HCT116 (cell line): ENCODE measurements around the gene NPHP3. TPM values are rescaled to one million over a fixed set of nuclear protein-coding genes. Genes with fewer than 3 reads are reported as not detected.

Source experiments
- ATAC-seq: fragments of 200-7000 bp; cut with Tn5 transposase; 2 replicates; pipeline ENCODE4 v1.9.1; 2020; ENCODE audit warnings: mild to moderate bottlenecking, moderate library complexity
- BruUV-seq: library from RNA; stranded (reverse); fragments of 400-500 nt; replicated peaks from 2 replicates; lab custom pipeline; 2021; lab: Mats Ljungman, UMichigan
- CTCF ChIA-PET: fragments of 300-600 bp; sonication (Branson Sonifier 250); formaldehyde crosslinking; loops from one replicate; lab custom pipeline; 2021; ENCODE audit warnings: antibody characterized with exemption; lab: Charles Lee
- POLR2A ChIA-PET: fragments of 300-600, 350-600 bp; sonication (Branson Sonifier 250); formaldehyde crosslinking; loops from one replicate; lab custom pipeline; 2021; ENCODE audit warnings: antibody characterized with exemption; lab: Charles Lee
- RAD21 ChIA-PET, 2 experiments: fragments of 300-600 bp; sonication (Branson Sonifier 250); formaldehyde crosslinking; loops; one replicate each; lab custom pipeline; 2023; ENCODE audit warnings: low total read pairs in 2 of 2; ENCODE audit not compliant: uncharacterized antibody in 2 of 2, unreplicated experiment in 2 of 2, low non-redundant PET in 1 of 2; lab: Charles Lee
- DNase-seq: peaks from one replicate; pipeline ENCODE4 v3.0.0-alpha.2; 2010; ENCODE audit warnings: low read depth, low spot score
- H2AFZ ChIP-seq: fragments of 200-600 bp; shearing (Covaris generic), sonication (generic); 2 replicates; pipeline ENCODE4 v1.6.1; 2017; ENCODE audit warnings: low read depth, mixed run types, mixed read lengths, antibody characterized with exemption, low read length; ENCODE audit not compliant: poor library complexity, severe bottlenecking
- H3K27ac ChIP-seq: 2 replicates; pipeline ENCODE4 v1.5.1; 2012; ENCODE audit warnings: low read depth, low read length
- H3K27me3 ChIP-seq: fragments of 200-600 bp; sonication (generic); 2 replicates; pipeline ENCODE4 v1.6.1; 2016; ENCODE audit warnings: mixed run types, low read length, mixed read lengths; ENCODE audit not compliant: insufficient read depth
- H3K36me3 ChIP-seq, 2 experiments: fragments of 200-500 bp in 1 of 2; fragments of 200-600 bp in 1 of 2; sonication (Bioruptor generic) in 1 of 2; sonication (generic) in 1 of 2; 2 replicates each; pipeline versions ENCODE4 v1.5.1 to v1.6.1; 2014 to 2016; ENCODE audit warnings: low read length in 2 of 2, inconsistent platforms in 1 of 2, mixed read lengths in 1 of 2, mixed run types in 1 of 2; ENCODE audit not compliant: insufficient read depth in 2 of 2, control insufficient read depth in 1 of 2
- H3K4me1 ChIP-seq, 2 experiments: fragments of 200-600 bp in 1 of 2; sonication (generic) in 1 of 2; 2 replicates each; pipeline versions ENCODE4 v1.5.1 to v1.6.1; 2012 to 2017; ENCODE audit warnings: low read length in 2 of 2, inconsistent platforms in 1 of 2, mild to moderate bottlenecking in 1 of 2, mixed read lengths in 1 of 2, mixed run types in 1 of 2, moderate library complexity in 1 of 2; ENCODE audit not compliant: insufficient read depth in 2 of 2, control insufficient read depth in 1 of 2
- H3K4me2 ChIP-seq: fragments of 200-600 bp; sonication (generic); 2 replicates; pipeline ENCODE4 v1.6.1; 2017; ENCODE audit warnings: mixed run types, low read length, mixed read lengths
- H3K4me3 ChIP-seq, 2 experiments: fragments of 200-600 bp in 1 of 2; sonication (generic) in 1 of 2; replicated peaks in 1 of 2; 2 replicates each; pipeline ENCODE4 v1.5.1; 2011 to 2016; ENCODE audit warnings: low read length in 2 of 2, control low read depth in 1 of 2, low read depth in 1 of 2, mild to moderate bottlenecking in 1 of 2, mixed read lengths in 1 of 2, mixed run types in 1 of 2
- H3K79me2 ChIP-seq: fragments of 200-600 bp; sonication (generic); 2 replicates; pipeline ENCODE4 v1.6.1; 2017; ENCODE audit warnings: mild to moderate bottlenecking, mixed run types, low read length, moderate library complexity, mixed read lengths; ENCODE audit not compliant: insufficient read depth
- H3K9ac ChIP-seq: fragments of 200-600 bp; sonication (generic); 2 replicates; pipeline ENCODE4 v1.6.1; 2016; ENCODE audit warnings: low read length, mixed read lengths
- H3K9me2 ChIP-seq: fragments of 200-600 bp; sonication (generic), shearing (Covaris generic); 2 replicates; pipeline ENCODE4 v1.6.1; 2017; ENCODE audit warnings: mixed run types, mild to moderate bottlenecking, moderate library complexity; ENCODE audit not compliant: insufficient read depth
- H3K9me3 ChIP-seq, 2 experiments: fragments of 200-500 bp in 1 of 2; fragments of 200-600 bp in 1 of 2; sonication (Bioruptor generic) in 1 of 2; sonication (generic) in 1 of 2; 2 replicates each; pipeline ENCODE4 v1.6.1; 2014 to 2017; ENCODE audit warnings: low read length in 2 of 2, mixed read lengths in 2 of 2, inconsistent platforms in 1 of 2, low read depth in 1 of 2, mild to moderate bottlenecking in 1 of 2, mixed run types in 1 of 2, moderate library complexity in 1 of 2; ENCODE audit not compliant: control insufficient read depth in 1 of 2, insufficient read depth in 1 of 2
- H4K20me1 ChIP-seq: fragments of 200-600 bp; sonication (generic), shearing (Covaris generic); 2 replicates; pipeline ENCODE4 v1.6.1; 2017; ENCODE audit warnings: mixed run types, mild to moderate bottlenecking, moderate library complexity; ENCODE audit not compliant: insufficient read depth
- CEBPB ChIP-seq: IDR thresholded peaks from 2 replicates; pipeline ENCODE4 v1.6.1; 2012; ENCODE audit warnings: low read depth
- EGR1 ChIP-seq: IDR thresholded peaks from 2 replicates; pipeline ENCODE4 v1.6.1; 2012; ENCODE audit warnings: low read depth
- ELF1 ChIP-seq: IDR thresholded peaks from 2 replicates; pipeline ENCODE4 v1.6.1; 2012; ENCODE audit warnings: low read depth, borderline replicate concordance
- EZH2phosphoT487 ChIP-seq: fragments of 200-600 bp; IDR thresholded peaks from 2 replicates; pipeline ENCODE4 v1.6.1; 2018; ENCODE audit warnings: antibody characterized with exemption, borderline replicate concordance
- POLR2AphosphoS5 ChIP-seq: IDR thresholded peaks from 2 replicates; pipeline ENCODE4 v1.6.1; 2011; ENCODE audit warnings: mild to moderate bottlenecking, low read depth, low read length, moderate library complexity
- SIN3A ChIP-seq: IDR thresholded peaks from 2 replicates; pipeline ENCODE4 v1.6.1; 2012; ENCODE audit warnings: low read depth
- TCF7L2 ChIP-seq: IDR thresholded peaks from 2 replicates; pipeline ENCODE4 v1.7.0; 2011; ENCODE audit warnings: borderline replicate concordance, inconsistent platforms; ENCODE audit not compliant: insufficient read depth, insufficient read length; ENCODE audit errors: extremely low read depth
- YY1 ChIP-seq: IDR thresholded peaks from 2 replicates; pipeline ENCODE4 v1.6.1; 2011; ENCODE audit warnings: low read length, low read depth, moderate library complexity, mild to moderate bottlenecking; ENCODE audit not compliant: insufficient replicate concordance; ENCODE audit errors: extremely low read depth
- intact Hi-C: fragments of 100-400 bp; cut with micrococcal nuclease; formaldehyde crosslinking; loops from 2 replicates; pipeline ENCODE4 v1.10.0; 2022
- total RNA-seq: library from RNA; stranded (reverse); gene quantifications from one replicate; pipeline ENCODE4 v1.2.1, GENCODE V29; 2021; ENCODE audit not compliant: unreplicated experiment
- TF ChIP-seq, protein P1 (sequence below): IDR thresholded peaks from 2 replicates; pipeline ENCODE4 v1.6.1; 2012; ENCODE audit warnings: low read depth
- TF ChIP-seq, protein P2 (sequence below): IDR thresholded peaks from 2 replicates; pipeline ENCODE4 v1.6.1; 2011; ENCODE audit warnings: mild to moderate bottlenecking, low read length, moderate library complexity; ENCODE audit not compliant: insufficient replicate concordance; ENCODE audit errors: extremely low read depth

The NPHP3 gene
- total RNA-seq, 1 experiment from 2014 or later: 15.5 TPM

- BruUV-seq: no TSS peak
- ATAC-seq (no peak), DNase-seq (no peak)
- TF ChIP-seq EZH2phosphoT487: no peak
- no peak for TF ChIP-seq SIN3A
- TF ChIP-seq TCF7L2: no peak
- no peak for TF ChIP-seq ELF1
- TF ChIP-seq, protein P1, sequence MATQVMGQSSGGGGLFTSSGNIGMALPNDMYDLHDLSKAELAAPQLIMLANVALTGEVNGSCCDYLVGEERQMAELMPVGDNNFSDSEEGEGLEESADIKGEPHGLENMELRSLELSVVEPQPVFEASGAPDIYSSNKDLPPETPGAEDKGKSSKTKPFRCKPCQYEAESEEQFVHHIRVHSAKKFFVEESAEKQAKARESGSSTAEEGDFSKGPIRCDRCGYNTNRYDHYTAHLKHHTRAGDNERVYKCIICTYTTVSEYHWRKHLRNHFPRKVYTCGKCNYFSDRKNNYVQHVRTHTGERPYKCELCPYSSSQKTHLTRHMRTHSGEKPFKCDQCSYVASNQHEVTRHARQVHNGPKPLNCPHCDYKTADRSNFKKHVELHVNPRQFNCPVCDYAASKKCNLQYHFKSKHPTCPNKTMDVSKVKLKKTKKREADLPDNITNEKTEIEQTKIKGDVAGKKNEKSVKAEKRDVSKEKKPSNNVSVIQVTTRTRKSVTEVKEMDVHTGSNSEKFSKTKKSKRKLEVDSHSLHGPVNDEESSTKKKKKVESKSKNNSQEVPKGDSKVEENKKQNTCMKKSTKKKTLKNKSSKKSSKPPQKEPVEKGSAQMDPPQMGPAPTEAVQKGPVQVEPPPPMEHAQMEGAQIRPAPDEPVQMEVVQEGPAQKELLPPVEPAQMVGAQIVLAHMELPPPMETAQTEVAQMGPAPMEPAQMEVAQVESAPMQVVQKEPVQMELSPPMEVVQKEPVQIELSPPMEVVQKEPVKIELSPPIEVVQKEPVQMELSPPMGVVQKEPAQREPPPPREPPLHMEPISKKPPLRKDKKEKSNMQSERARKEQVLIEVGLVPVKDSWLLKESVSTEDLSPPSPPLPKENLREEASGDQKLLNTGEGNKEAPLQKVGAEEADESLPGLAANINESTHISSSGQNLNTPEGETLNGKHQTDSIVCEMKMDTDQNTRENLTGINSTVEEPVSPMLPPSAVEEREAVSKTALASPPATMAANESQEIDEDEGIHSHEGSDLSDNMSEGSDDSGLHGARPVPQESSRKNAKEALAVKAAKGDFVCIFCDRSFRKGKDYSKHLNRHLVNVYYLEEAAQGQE: no peak
- no peak for TF ChIP-seq POLR2AphosphoS5
- TF ChIP-seq CEBPB: no peak
- TF ChIP-seq EGR1: no peak
- TF ChIP-seq, protein P2, sequence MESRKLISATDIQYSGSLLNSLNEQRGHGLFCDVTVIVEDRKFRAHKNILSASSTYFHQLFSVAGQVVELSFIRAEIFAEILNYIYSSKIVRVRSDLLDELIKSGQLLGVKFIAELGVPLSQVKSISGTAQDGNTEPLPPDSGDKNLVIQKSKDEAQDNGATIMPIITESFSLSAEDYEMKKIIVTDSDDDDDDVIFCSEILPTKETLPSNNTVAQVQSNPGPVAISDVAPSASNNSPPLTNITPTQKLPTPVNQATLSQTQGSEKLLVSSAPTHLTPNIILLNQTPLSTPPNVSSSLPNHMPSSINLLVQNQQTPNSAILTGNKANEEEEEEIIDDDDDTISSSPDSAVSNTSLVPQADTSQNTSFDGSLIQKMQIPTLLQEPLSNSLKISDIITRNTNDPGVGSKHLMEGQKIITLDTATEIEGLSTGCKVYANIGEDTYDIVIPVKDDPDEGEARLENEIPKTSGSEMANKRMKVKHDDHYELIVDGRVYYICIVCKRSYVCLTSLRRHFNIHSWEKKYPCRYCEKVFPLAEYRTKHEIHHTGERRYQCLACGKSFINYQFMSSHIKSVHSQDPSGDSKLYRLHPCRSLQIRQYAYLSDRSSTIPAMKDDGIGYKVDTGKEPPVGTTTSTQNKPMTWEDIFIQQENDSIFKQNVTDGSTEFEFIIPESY: no peak
- no peak for TF ChIP-seq YY1
- H3K79me2 ChIP-seq: no peaks in the 10 kb centered on the region
- ChIA-PET CTCF (no interaction called here), POLR2A (no interaction called here), RAD21 (no interaction called here)
- H3K9me2 ChIP-seq: no peaks in the 10 kb centered on the region
- H2AFZ ChIP-seq: no peak overlapping the region
- no peaks in the 10 kb centered on the region for H4K20me1 ChIP-seq
- no peak overlapping the region for H3K4me3 ChIP-seq
- peaks cover 0 to 3% of the 10 kb centered on the region in 2 experiments; a peak in 1 of 4 replicates for H3K36me3 ChIP-seq
- H3K4me1 ChIP-seq: no peaks in the 10 kb centered on the region
- H3K4me2 ChIP-seq: no peak overlapping the region
- H3K9ac ChIP-seq: no peak overlapping the region
- no peaks in the 10 kb centered on the region for H3K9me3 ChIP-seq
- H3K27me3 ChIP-seq: no peaks in the 10 kb centered on the region
- H3K27ac ChIP-seq: no peak overlapping the region
- intact Hi-C loops: no loop called here
Measured at GRCh38 chr3:132709761-132710160, 12.4 kb downstream of the NPHP3 start.
